CD4-positive, alpha-beta T cell treated with Interleukin-15 for 1 hour (primary cell): Measurements from ENCODE around the gene MYO1E.

Source experiments
- DNase-seq: peaks from one replicate; pipeline ENCODE4 v3.0.0-alpha.2; 2020

The MYO1E gene

DNA sequence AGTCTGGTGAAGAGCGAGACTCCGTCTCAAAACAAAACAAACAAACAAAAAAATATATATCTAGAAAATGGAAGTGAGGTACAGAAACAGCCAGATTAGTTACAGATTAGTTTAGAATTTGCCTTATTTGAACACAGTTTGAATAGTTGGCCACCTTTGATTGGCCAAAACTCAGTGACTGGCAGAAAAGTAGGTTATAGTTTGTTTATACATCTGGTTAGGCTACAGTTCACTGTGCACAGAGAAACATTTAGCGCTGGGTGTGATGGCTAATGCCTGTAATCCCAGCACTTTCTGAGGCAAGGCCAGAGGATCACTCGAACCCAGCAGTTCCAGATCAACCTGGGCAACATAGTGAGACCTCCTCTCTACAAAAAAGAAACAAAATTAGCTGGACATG, 114.4 kb downstream of the MYO1E start:
- DNase-seq = no peak

DNA sequence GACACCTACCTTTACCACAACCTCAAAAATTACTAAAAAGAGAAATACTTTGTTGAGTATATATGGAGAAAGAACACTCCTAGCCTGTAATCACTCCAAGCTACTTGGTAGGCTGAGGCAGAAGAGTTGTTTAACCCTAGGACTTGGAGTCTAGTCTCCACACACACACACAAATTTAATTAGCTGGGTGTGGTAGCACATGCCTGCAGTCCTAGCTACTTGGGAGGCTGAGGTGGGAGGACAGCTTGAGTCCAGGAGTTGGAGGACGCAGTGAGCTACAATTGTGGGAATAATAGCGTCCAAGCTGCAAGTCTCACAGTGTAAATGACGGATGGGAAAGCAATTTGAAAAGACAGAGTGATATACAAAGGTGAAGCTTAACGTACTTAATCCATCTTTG, 115.5 kb downstream of the MYO1E start:
- DNase-seq = no peak

GRCh38 chr15:59256482-59256881, 116.2 kb downstream of the MYO1E start:
- no peak for DNase-seq

GRCh38 chr15:59255680-59256336, 116.9 kb downstream of the MYO1E start:
- DNase-seq = no peak

- DNase-seq = no peak
Observed at GRCh38 chr15:59252137-59252536, 120.5 kb downstream of the MYO1E start.

- no peak for DNase-seq
Observed at GRCh38 chr15:59251001-59251845, 121.4 kb downstream of the MYO1E start.

DNA sequence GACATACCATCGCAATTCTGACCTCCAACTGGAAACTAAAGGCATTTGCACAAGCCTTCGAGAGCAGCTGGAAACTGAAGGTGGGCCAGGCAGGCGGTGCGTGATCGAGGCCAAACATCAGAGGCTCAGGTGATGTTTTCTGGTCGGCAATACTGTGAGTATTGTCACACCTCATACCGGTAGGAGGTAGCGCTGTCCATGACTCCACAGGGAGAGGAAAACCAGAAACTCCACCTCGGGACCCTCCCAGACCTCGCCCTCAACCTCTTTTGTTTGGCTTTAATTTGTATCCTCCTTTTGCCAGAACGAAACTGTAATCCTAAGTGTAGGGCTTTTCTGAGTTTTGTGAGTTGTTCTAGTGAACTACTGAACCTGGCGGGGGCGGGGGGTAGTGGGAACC, 122.4 kb downstream of the MYO1E start:
- no peak for DNase-seq

DNA sequence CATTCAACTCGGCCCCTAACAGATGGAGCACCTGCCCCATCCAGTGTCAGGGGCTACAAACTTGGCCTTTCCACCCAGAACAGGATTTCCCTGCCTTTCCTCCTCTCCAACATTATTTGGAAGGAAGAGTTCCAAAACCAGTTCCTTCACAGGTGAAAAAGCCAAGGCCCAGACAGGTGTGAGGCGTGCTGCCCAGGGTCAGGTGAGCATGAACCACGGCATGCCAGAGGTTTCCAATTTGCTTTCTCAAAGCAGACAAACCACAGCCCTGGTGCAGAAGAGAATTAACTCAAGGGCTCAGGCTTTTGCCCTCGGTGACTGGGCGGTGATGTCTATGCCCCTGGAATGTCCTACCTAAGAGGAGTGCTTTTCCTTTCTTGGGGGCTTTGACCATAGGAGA, 122.9 kb downstream of the MYO1E start:
- no peak for DNase-seq

DNA sequence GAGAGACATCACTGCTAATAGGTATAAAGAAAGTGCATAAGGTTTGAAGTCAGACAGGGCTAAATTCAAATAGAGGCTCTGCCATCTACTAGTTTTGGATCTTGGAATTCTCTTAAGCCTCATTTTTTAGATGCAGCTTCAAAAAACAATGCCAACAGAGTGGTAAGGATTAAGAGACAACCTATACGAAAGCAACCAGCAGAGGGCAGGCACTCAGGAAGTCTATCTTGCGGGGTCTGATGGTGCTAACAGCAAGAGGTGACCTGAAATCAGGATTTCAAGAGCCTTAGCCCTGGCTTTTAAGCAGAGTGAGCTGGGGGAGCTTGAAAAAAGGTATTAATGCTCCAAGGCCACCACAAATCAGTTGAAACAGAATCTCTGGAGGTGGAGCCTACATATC, 125.3 kb downstream of the MYO1E start:
- peak; percentile 60 for DNase-seq

- DNase-seq = no peak
Observed at GRCh38 chr15:59245559-59245958, 127.1 kb downstream of the MYO1E start.

GRCh38 chr15:59244337-59244736, 128.3 kb downstream of the MYO1E start:
- no peak for DNase-seq

- DNase-seq = no peak
Observed at GRCh38 chr15:59243622-59244021, 129.0 kb downstream of the MYO1E start.

- DNase-seq = no peak
Observed at GRCh38 chr15:59242649-59243048, 130.0 kb downstream of the MYO1E start.

DNA sequence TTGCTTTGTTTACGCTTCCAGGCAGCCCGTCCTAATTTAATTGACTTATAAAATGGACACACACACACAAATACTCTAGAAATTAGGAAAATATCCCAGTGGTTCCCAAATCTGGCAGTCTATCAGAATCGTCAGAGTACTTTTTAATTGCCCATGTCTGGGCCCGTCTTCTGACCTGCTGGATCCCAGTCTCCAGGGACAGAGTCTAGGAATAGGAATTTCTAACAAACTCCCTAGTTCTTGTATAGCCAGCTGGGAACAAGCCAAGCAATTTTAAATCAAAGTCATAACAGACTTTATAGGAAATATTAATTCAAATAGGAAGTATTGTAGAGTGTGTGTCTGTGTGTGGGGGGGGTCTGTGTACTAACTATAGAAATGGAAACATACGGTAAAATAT, 132.6 kb downstream of the MYO1E start:
- no peak for DNase-seq

GRCh38 chr15:59237924-59238331, 134.7 kb downstream of the MYO1E start:
- no peak for DNase-seq

- no peak for DNase-seq
Observed at GRCh38 chr15:59237119-59237855, 135.4 kb downstream of the MYO1E start.

DNA sequence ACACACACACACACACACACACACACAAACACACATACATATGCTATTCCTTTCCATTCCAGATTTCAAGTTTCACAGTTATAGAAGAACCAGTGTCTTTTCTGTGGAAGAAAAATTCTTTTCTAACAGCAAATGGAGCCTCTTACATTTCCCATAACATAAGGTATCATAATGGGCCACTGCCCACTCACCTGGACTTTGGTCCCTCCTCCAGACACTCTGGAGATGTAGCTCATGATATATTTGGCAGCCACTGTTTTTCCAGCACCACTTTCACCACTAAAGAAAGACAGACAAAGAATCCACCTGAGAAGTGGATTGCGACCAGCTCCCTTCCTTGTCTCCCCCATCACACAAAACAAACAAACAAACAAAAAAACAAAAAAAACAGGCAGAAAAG, 136.3 kb downstream of the MYO1E start:
- DNase-seq = no peak

DNA sequence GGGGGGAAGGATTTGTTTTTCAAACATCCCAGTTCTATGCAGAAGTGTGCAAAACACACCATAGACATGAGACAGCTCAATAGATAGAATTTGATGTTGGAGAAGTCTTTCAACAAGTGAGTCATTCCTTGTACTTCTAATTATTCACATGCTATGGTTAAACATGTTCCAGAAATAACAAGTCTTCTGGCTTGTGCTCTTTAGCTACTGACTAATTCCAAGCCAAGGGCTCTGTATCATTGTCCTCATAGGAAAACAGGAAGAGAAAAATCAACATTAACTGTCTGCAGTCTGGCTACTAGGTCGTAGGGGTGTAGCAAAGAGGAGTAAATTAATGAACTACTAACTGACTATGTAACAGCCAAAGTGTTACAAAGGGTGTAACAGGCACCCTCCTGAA, 140.2 kb downstream of the MYO1E start:
- no peak for DNase-seq

DNA sequence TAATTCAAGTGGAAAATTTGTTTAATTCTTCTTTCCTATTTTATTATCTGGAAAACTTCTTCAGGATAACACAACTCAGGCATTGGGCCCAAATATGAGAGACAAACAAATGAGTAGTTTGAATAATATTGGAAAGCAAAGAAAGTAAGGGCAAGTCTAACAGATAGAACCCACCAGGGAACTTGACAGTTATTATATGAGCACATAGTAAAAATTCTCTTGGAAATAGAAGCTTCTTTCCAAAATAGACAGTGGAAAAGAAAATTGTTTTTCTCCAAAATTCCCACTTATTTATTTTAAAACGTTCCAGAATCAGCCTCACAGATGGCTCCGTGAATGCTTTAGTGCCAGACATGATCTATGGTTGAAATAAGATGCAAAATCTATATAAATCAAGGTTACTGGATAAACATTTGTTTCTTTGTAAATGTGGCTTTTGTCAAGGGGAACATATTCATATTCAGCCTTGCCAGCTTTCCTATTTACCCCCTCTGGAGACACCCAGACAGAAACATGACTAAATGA, 142.1 kb downstream of the MYO1E start:
- DNase-seq = no peak

DNA sequence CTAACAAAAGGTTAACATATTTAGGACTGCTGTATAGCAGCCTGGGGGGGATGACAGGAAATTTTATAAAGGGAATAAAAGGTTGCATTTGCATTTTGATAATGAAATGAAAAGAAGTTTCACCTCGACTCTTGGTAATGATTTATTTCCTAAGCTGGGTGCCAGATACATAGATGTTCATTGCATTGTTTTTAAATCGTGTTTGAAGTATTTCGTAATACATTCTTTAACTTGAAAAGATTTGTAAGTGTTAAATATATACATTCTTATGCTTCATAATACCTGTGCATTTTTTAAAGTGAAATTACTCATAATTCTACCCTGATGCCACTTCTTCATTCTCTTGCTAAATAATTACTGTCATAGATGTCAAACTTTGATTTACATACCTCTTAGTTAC, 143.2 kb downstream of the MYO1E start:
- DNase-seq = no peak

- no peak for DNase-seq
Observed at GRCh38 chr15:59229015-59229414, 143.7 kb downstream of the MYO1E start.

- DNase-seq = no peak
Observed at GRCh38 chr15:59227021-59227420, 145.7 kb downstream of the MYO1E start.

- no peak for DNase-seq
Observed at GRCh38 chr15:59224474-59224873, 148.2 kb downstream of the MYO1E start.

- no peak for DNase-seq
Observed at GRCh38 chr15:59223736-59224135, 148.9 kb downstream of the MYO1E start.
